WTC11 (cell line): Measurements from ENCODE around the gene MCL1. TPM values are rescaled to one million over a fixed set of nuclear protein-coding genes. Genes with fewer than 3 reads are reported as not detected.

Experiments used
- ATAC-seq: fragments of 200-7000 bp; cut with Tn5 transposase; 2 replicates; pipeline ENCODE4 v1.10.0; 2021; ENCODE audit warnings: mild to moderate bottlenecking, moderate library complexity
- CTCF ChIA-PET: fragments of 300-600 bp; sonication (Branson Sonifier 250); formaldehyde crosslinking; loops from one replicate; lab custom pipeline; 2021; ENCODE audit warnings: antibody characterized with exemption; lab: Charles Lee
- POLR2A ChIA-PET: fragments of 350-600 bp; sonication (Branson Sonifier 250); formaldehyde crosslinking; loops from one replicate; lab custom pipeline; 2021; ENCODE audit warnings: antibody characterized with exemption; lab: Charles Lee
- DNase-seq: peaks from one replicate; pipeline ENCODE4 v3.0.0; 2021; ENCODE audit warnings: low spot score
- H3K27ac Mint-ChIP-seq: 2 replicates; pipeline ENCODE4 v1.8.0; 2021; ENCODE audit warnings: mixed read lengths
- H3K27me3 Mint-ChIP-seq: 2 replicates; pipeline ENCODE4 v1.8.0; 2021; ENCODE audit warnings: low read depth, mild to moderate bottlenecking, moderate library complexity, mixed read lengths
- H3K36me3 Mint-ChIP-seq: 2 replicates; pipeline ENCODE4 v1.8.0; 2021; ENCODE audit warnings: mixed read lengths
- H3K4me1 Mint-ChIP-seq: 2 replicates; pipeline ENCODE4 v1.8.0; 2022; ENCODE audit warnings: mixed read lengths
- H3K4me3 Mint-ChIP-seq: 2 replicates; pipeline ENCODE4 v1.8.0; 2021; ENCODE audit warnings: mild to moderate bottlenecking, moderate library complexity, mixed read lengths
- H3K9me3 Mint-ChIP-seq: 2 replicates; pipeline ENCODE4 v1.8.0; 2021; ENCODE audit warnings: mixed read lengths
- CREB1 ChIP-seq: sonication (generic); formaldehyde crosslinking; IDR thresholded peaks from 2 replicates; pipeline ENCODE4 v1.8.0; 2023; ENCODE audit warnings: mild to moderate bottlenecking, missing genetic modification reagents
- CTCF ChIP-seq: fragments of 200-600 bp; IDR thresholded peaks from 2 replicates; pipeline ENCODE4 v1.8.0; 2022; ENCODE audit warnings: antibody characterized with exemption
- ESRRA ChIP-seq: sonication (generic); formaldehyde crosslinking; IDR thresholded peaks from 2 replicates; pipeline ENCODE4 v1.8.1; 2022; ENCODE audit warnings: mild to moderate bottlenecking, missing genetic modification reagents, borderline replicate concordance
- FOXJ3 ChIP-seq: sonication (generic); formaldehyde crosslinking; IDR thresholded peaks from 2 replicates; pipeline ENCODE4 v1.9.0; 2021; ENCODE audit warnings: missing genetic modification reagents, mild to moderate bottlenecking, borderline replicate concordance
- FOXK1 ChIP-seq: sonication (generic); formaldehyde crosslinking; IDR thresholded peaks from 2 replicates; pipeline ENCODE4 v1.8.0; 2022; ENCODE audit warnings: mild to moderate bottlenecking, moderate library complexity, missing genetic modification reagents
- JAZF1 ChIP-seq: fragments of 250-450 bp; sonication (Bioruptor Pico); IDR thresholded peaks from 2 replicates; pipeline ENCODE4 v1.9.0; 2021; ENCODE audit warnings: moderate library complexity, mild to moderate bottlenecking, inconsistent platforms
- NR1H2 ChIP-seq: sonication (generic); formaldehyde crosslinking; IDR thresholded peaks from 2 replicates; pipeline ENCODE4 v1.9.0; 2021; ENCODE audit warnings: mild to moderate bottlenecking, moderate library complexity, missing genetic modification reagents
- OVOL2 ChIP-seq: fragments of 250-450 bp; sonication (Bioruptor Pico); IDR thresholded peaks from 2 replicates; pipeline ENCODE4 v1.9.0; 2021; ENCODE audit warnings: mild to moderate bottlenecking, borderline replicate concordance
- PRRX2 ChIP-seq: fragments of 250-450 bp; sonication (Bioruptor Pico); IDR thresholded peaks from 2 replicates; pipeline ENCODE4 v1.8.0; 2021; ENCODE audit warnings: mild to moderate bottlenecking
- RELA ChIP-seq: sonication (generic); formaldehyde crosslinking; IDR thresholded peaks from 2 replicates; pipeline ENCODE4 v1.8.1; 2022; ENCODE audit warnings: missing genetic modification reagents, mild to moderate bottlenecking, borderline replicate concordance
- SMAD3 ChIP-seq: sonication (generic); formaldehyde crosslinking; IDR thresholded peaks from 2 replicates; pipeline ENCODE4 v1.8.0; 2022; ENCODE audit warnings: missing genetic modification reagents, mild to moderate bottlenecking, borderline replicate concordance
- TP53 ChIP-seq: sonication (generic); formaldehyde crosslinking; IDR thresholded peaks from 2 replicates; pipeline ENCODE4 v1.8.1; 2023; ENCODE audit warnings: mild to moderate bottlenecking, missing genetic modification reagents
- ZMAT4 ChIP-seq: fragments of 250-450 bp; sonication (Bioruptor Pico); IDR thresholded peaks from 2 replicates; pipeline ENCODE4 v1.9.0; 2021; ENCODE audit warnings: mild to moderate bottlenecking
- ZNF121 ChIP-seq: sonication (generic); formaldehyde crosslinking; IDR thresholded peaks from 2 replicates; pipeline ENCODE4 v1.8.0; 2023; ENCODE audit warnings: missing genetic modification reagents
- ZNF219 ChIP-seq: sonication (generic); formaldehyde crosslinking; IDR thresholded peaks from 2 replicates; pipeline ENCODE4 v1.8.0; 2023; ENCODE audit warnings: missing genetic modification reagents, mild to moderate bottlenecking, borderline replicate concordance
- ZNF263 ChIP-seq: sonication (generic); formaldehyde crosslinking; IDR thresholded peaks from 2 replicates; pipeline ENCODE4 v1.8.1; 2022; ENCODE audit warnings: low read depth, mild to moderate bottlenecking, moderate library complexity, missing genetic modification reagents
- ZNF396 ChIP-seq: fragments of 250-450 bp; sonication (Bioruptor Pico); IDR thresholded peaks from 2 replicates; pipeline ENCODE4 v1.8.0; 2021; ENCODE audit warnings: mild to moderate bottlenecking, moderate library complexity, borderline replicate concordance
- ZNF671 ChIP-seq: fragments of 250-450 bp; sonication (Bioruptor Pico); IDR thresholded peaks from 2 replicates; pipeline ENCODE4 v1.8.0; 2021; ENCODE audit warnings: mild to moderate bottlenecking
- total RNA-seq: library from RNA; stranded (reverse); gene quantifications from 3 replicates; pipeline ENCODE4 v1.2.3, GENCODE V29; 2021
- TF ChIP-seq, protein P1 (sequence below): sonication (generic); formaldehyde crosslinking; IDR thresholded peaks from 2 replicates; pipeline ENCODE4 v1.8.1; 2023; ENCODE audit warnings: mild to moderate bottlenecking, missing genetic modification reagents
- TF ChIP-seq, protein P2 (sequence below): fragments of 250-450 bp; sonication (Bioruptor Pico); IDR thresholded peaks from 2 replicates; pipeline ENCODE4 v2.1.2; 2022; ENCODE audit warnings: mild to moderate bottlenecking, moderate library complexity
- TF ChIP-seq, protein P3 (sequence below): sonication (generic); formaldehyde crosslinking; conservative IDR thresholded peaks from 2 replicates; pipeline ENCODE4 v1.8.1; 2022; ENCODE audit warnings: mild to moderate bottlenecking, missing genetic modification reagents
- TF ChIP-seq, protein P4 (sequence below): sonication (generic); formaldehyde crosslinking; IDR thresholded peaks from 2 replicates; pipeline ENCODE4 v1.8.0; 2023; ENCODE audit warnings: mild to moderate bottlenecking, missing genetic modification reagents

Gene MCL1
- total RNA-seq, 1 experiment from 2014 or later: 191 TPM

DNA sequence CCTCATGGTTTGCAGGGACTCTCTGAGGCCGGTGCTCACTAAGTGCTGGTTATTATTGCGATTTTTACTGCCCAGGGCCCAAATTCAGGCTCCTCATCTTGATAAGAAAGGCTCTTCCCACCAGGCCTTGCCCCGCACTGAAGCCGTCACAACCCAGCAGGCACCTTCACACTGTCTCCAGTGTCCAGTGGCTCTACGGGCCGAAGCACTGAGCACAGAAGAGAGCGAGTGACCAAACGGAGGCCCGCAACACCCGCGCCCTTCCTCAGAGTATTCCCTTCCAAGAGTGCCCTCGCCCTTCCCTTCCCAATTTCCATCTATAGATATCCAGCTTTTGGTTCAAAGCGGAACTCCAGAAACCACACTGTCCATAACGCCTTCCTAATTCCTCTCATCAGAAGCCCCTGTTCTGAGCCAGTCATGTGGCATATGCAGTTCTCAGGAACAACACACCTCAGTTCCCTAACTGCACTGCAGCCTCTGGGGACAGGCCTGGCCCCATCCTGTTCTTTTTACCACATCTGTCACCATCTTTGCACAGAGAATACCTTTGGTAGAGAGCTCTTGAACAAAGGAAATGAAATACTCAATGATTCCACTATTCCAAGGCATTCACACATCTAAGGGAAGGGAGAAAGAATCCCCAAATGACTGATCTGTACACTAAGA, 48.8 kb downstream of the MCL1 start:
- Mint-ChIP-seq H3K36me3 (no peaks in the 10 kb centered on the region), H3K9me3 (no peaks in the 10 kb centered on the region), H3K27ac (no peak overlapping the region), H3K27me3 (no peaks in the 10 kb centered on the region), H3K4me1 (peaks cover 2% of the 10 kb centered on the region; the same call in 1 of the 2 replicates), H3K4me3 (no peak overlapping the region)
- TF ChIP-seq CTCF (no peak), JAZF1 (CRISPR knock-in tag) (no peak), ESRRA (no peak), FOXJ3 (CRISPR knock-in tag) (no peak), ZNF671 (CRISPR knock-in tag) (no peak), ZNF121 (CRISPR knock-in tag) (no peak)
- ATAC-seq (no peak), DNase-seq (no peak)
- ChIA-PET CTCF (interaction anchor here (8.4 to 8.6 kb wide), 2 partner anchors 13 to 21 kb away, joined by 124 to 139 read pairs; partner anchors contain the start of genes ADAMTSL4 and FALEC), POLR2A (no interaction called here)

GRCh38 chr1:150529017-150529416, 50.4 kb downstream of the MCL1 start:
- DNase-seq (no peak), ATAC-seq (no peak)
- no peak overlapping the region for H3K4me3 Mint-ChIP-seq
- no peaks in the 10 kb centered on the region for H3K9me3 Mint-ChIP-seq
- ChIA-PET POLR2A (no interaction called here), CTCF (interaction anchor here (2.5 to 2.7 kb wide), 2 partner anchors 9 to 13 kb away, joined by 8 to 9 read pairs; partner anchors contain the start of gene FALEC)
- no peaks in the 10 kb centered on the region for H3K27me3 Mint-ChIP-seq
- TF ChIP-seq, protein P1, sequence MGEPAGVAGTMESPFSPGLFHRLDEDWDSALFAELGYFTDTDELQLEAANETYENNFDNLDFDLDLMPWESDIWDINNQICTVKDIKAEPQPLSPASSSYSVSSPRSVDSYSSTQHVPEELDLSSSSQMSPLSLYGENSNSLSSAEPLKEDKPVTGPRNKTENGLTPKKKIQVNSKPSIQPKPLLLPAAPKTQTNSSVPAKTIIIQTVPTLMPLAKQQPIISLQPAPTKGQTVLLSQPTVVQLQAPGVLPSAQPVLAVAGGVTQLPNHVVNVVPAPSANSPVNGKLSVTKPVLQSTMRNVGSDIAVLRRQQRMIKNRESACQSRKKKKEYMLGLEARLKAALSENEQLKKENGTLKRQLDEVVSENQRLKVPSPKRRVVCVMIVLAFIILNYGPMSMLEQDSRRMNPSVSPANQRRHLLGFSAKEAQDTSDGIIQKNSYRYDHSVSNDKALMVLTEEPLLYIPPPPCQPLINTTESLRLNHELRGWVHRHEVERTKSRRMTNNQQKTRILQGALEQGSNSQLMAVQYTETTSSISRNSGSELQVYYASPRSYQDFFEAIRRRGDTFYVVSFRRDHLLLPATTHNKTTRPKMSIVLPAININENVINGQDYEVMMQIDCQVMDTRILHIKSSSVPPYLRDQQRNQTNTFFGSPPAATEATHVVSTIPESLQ: no peak
- TF ChIP-seq ZNF263 (CRISPR knock-in tag) (no peak), RELA (no peak), CREB1 (no peak), PRRX2 (CRISPR knock-in tag) (no peak), JAZF1 (CRISPR knock-in tag) (no peak), FOXK1 (CRISPR knock-in tag) (no peak), ZMAT4 (no peak), SMAD3 (CRISPR knock-in tag) (no peak), OVOL2 (CRISPR knock-in tag) (no peak)
- TF ChIP-seq, protein P2, sequence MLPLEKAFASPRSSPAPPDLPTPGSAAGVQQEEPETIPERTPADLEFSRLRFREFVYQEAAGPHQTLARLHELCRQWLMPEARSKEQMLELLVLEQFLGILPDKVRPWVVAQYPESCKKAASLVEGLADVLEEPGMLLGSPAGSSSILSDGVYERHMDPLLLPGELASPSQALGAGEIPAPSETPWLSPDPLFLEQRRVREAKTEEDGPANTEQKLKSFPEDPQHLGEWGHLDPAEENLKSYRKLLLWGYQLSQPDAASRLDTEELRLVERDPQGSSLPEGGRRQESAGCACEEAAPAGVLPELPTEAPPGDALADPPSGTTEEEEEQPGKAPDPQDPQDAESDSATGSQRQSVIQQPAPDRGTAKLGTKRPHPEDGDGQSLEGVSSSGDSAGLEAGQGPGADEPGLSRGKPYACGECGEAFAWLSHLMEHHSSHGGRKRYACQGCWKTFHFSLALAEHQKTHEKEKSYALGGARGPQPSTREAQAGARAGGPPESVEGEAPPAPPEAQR (CRISPR knock-in tag): no peak
- TF ChIP-seq, protein P3, sequence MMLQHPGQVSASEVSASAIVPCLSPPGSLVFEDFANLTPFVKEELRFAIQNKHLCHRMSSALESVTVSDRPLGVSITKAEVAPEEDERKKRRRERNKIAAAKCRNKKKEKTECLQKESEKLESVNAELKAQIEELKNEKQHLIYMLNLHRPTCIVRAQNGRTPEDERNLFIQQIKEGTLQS: no peak
- H3K4me1 Mint-ChIP-seq: peaks cover 2% of the 10 kb centered on the region; the same call in 1 of the 2 replicates
- no peaks in the 10 kb centered on the region for H3K36me3 Mint-ChIP-seq
- H3K27ac Mint-ChIP-seq: no peak overlapping the region

DNA sequence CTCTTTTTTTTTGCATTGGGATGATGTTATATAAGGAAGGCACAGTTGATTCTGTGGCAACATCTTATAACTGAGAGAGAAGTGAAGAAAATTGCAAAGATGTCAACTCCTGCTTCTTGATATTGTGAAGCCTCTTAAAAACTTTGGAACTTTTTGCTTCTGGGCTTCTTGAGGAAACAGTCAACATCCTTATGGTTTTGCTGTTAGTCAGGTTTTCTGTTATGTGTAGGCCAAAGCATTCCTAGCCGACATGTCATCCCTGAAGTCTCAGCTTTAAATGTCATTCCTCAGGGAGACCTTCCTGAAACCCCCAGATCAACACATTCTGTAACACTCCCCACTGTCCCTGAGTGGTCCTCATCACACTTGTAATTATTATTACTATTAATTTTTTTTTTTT, 51.2 kb downstream of the MCL1 start:
- POLR2A ChIA-PET: interaction anchor here (0.6 kb wide), 1 partner anchor 294 kb away, joined by 4 read pairs; no protein-coding TSS in a partner anchor
- no peak for ATAC-seq
- TF ChIP-seq ZNF219 (no peak), FOXJ3 (CRISPR knock-in tag) (no peak), ZNF396 (CRISPR knock-in tag) (no peak), TP53 (CRISPR knock-in tag) (no peak), NR1H2 (no peak)
- TF ChIP-seq, protein P1: no peak
- TF ChIP-seq, protein P4, sequence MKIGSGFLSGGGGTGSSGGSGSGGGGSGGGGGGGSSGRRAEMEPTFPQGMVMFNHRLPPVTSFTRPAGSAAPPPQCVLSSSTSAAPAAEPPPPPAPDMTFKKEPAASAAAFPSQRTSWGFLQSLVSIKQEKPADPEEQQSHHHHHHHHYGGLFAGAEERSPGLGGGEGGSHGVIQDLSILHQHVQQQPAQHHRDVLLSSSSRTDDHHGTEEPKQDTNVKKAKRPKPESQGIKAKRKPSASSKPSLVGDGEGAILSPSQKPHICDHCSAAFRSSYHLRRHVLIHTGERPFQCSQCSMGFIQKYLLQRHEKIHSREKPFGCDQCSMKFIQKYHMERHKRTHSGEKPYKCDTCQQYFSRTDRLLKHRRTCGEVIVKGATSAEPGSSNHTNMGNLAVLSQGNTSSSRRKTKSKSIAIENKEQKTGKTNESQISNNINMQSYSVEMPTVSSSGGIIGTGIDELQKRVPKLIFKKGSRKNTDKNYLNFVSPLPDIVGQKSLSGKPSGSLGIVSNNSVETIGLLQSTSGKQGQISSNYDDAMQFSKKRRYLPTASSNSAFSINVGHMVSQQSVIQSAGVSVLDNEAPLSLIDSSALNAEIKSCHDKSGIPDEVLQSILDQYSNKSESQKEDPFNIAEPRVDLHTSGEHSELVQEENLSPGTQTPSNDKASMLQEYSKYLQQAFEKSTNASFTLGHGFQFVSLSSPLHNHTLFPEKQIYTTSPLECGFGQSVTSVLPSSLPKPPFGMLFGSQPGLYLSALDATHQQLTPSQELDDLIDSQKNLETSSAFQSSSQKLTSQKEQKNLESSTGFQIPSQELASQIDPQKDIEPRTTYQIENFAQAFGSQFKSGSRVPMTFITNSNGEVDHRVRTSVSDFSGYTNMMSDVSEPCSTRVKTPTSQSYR (CRISPR knock-in tag): no peak

More for the DNA sequence above, 51.2 kb downstream of the MCL1 start:
- Mint-ChIP-seq H3K27ac (no peak overlapping the region), H3K4me3 (no peak overlapping the region), H3K36me3 (no peaks in the 10 kb centered on the region), H3K4me1 (peaks cover 2% of the 10 kb centered on the region; the same call in 1 of the 2 replicates), H3K9me3 (no peaks in the 10 kb centered on the region), H3K27me3 (no peaks in the 10 kb centered on the region)
- CTCF ChIA-PET: interaction anchor here (2.5 to 2.7 kb wide), 2 partner anchors 10 to 12 kb away, joined by 8 to 9 read pairs; partner anchors contain the start of gene FALEC
- no peak for DNase-seq
